ENCODE data around the gene PTGDS. TPM values are rescaled to one million over a fixed set of nuclear protein-coding genes. Genes with fewer than 3 reads are reported as not detected.
A peak's percentile ranks its signal among the peaks of the same experiment; 100 is the strongest.

PTGDS gene
- total RNA-seq, 1 donor from 2014 or later, result 225 TPM

GRCh38 chr9:136977649-136978072, 357 bp downstream of the PTGDS start:
- Histone ChIP-seq H3K4me3 (peak overlapping the region; percentile 55), H3K27me3 (ENCODE audit: low read depth) (no peaks in the 10 kb centered on the region), H3K27ac (peak overlapping the region; percentile 66), H3K4me1 (peaks cover 51% of the 10 kb centered on the region), H3K36me3 (no peaks in the 10 kb centered on the region), H3K9me3 (no peaks in the 10 kb centered on the region)
- peak; percentile 0 to 12 for ATAC-seq
- intact Hi-C loops (cut with DNase I), result no loop called here
- no peak for TF ChIP-seq CTCF (IDR thresholded peaks at IDR 0.05)
- DNase-seq, result no peak

GRCh38 chr9:136978073-136978864, 965 bp downstream of the PTGDS start:
- peak; percentile 59 to 68 for ATAC-seq
- no peak for TF ChIP-seq CTCF (IDR thresholded peaks at IDR 0.05)

GRCh38 chr9:136978865-136979544, 1.7 kb downstream of the PTGDS start:
- H3K27ac ChIP-seq, result no peak overlapping the region
- H3K4me1 ChIP-seq, result peaks cover 54% of the 10 kb centered on the region
- no peak overlapping the region for H3K4me3 ChIP-seq

More at GRCh38 chr9:136978073-136978864, 965 bp downstream of the PTGDS start:
- intact Hi-C loops (cut with DNase I), result no loop called here
- peak overlapping the region; percentile 55 for H3K4me3 ChIP-seq
- H3K9me3 ChIP-seq, result no peaks in the 10 kb centered on the region
- no peaks in the 10 kb centered on the region for H3K27me3 ChIP-seq (ENCODE audit: low read depth)
- peak overlapping the region; percentile 66 for H3K27ac ChIP-seq
- no peaks in the 10 kb centered on the region for H3K36me3 ChIP-seq
- peak; percentile 81 for DNase-seq
- H3K4me1 ChIP-seq, result peaks cover 56% of the 10 kb centered on the region

GRCh38 chr9:136979769-136980587, 2.7 kb downstream of the PTGDS start:
- ATAC-seq (no peak), DNase-seq (no peak)
- no peaks in the 10 kb centered on the region for H3K36me3 ChIP-seq
- no peak for TF ChIP-seq CTCF (IDR thresholded peaks at IDR 0.05)
- H3K9me3 ChIP-seq, result no peaks in the 10 kb centered on the region
- no peak overlapping the region for H3K4me3 ChIP-seq
- peaks cover 9% of the 10 kb centered on the region for H3K27me3 ChIP-seq (ENCODE audit: low read depth)
- intact Hi-C loops (cut with DNase I), result no loop called here
- peaks cover 46% of the 10 kb centered on the region for H3K4me1 ChIP-seq
- H3K27ac ChIP-seq, result peak overlapping the region; percentile 77

More at GRCh38 chr9:136978865-136979544, 1.7 kb downstream of the PTGDS start:
- no peaks in the 10 kb centered on the region for H3K9me3 ChIP-seq
- no peak for TF ChIP-seq CTCF (IDR thresholded peaks at IDR 0.05)
- intact Hi-C loops (cut with DNase I), result no loop called here
- no peaks in the 10 kb centered on the region for H3K36me3 ChIP-seq
- ATAC-seq, result no peak
- H3K27me3 ChIP-seq (ENCODE audit: low read depth), result no peaks in the 10 kb centered on the region
- DNase-seq, result no peak

All from lower lobe of right lung (tissue), 2 donors.